Neural cell (in vitro differentiated cells): ENCODE data around the gene SLC6A3.

Experiments used
- CTCF ChIP-seq: fragments of 450-650 bp; IDR thresholded peaks from 2 replicates; pipeline ENCODE4 v1.5.1; 2014; ENCODE audit warnings: antibody characterized with exemption, mild to moderate bottlenecking, moderate library complexity; ENCODE audit not compliant: poor library complexity, severe bottlenecking
- EP300 ChIP-seq: fragments of 450-650 bp; conservative IDR thresholded peaks from 2 replicates; pipeline ENCODE4 v1.6.1; 2014; ENCODE audit warnings: antibody characterized with exemption, mild to moderate bottlenecking, moderate library complexity; ENCODE audit not compliant: poor library complexity, severe bottlenecking
- EZH2 ChIP-seq: fragments of 200-600, 300-800 bp; shearing (Covaris generic), sonication (generic); IDR thresholded peaks from 2 replicates; pipeline ENCODE4 v1.6.1; 2014; ENCODE audit warnings: antibody characterized with exemption, low read length, borderline replicate concordance, mild to moderate bottlenecking; ENCODE audit not compliant: insufficient read depth, poor library complexity, severe bottlenecking
- MXI1 ChIP-seq: fragments of 450-650 bp; conservative IDR thresholded peaks from 2 replicates; pipeline ENCODE4 v1.6.1; 2014; ENCODE audit warnings: antibody characterized with exemption, mild to moderate bottlenecking; ENCODE audit not compliant: poor library complexity, severe bottlenecking
- POLR2AphosphoS5 ChIP-seq: IDR thresholded peaks from 2 replicates; pipeline ENCODE4 v1.6.1; 2012
- RAD21 ChIP-seq: fragments of 450-650 bp; conservative IDR thresholded peaks from 2 replicates; pipeline ENCODE4 v1.6.1; 2014; ENCODE audit warnings: antibody characterized with exemption, mild to moderate bottlenecking, moderate library complexity
- REST ChIP-seq: IDR thresholded peaks from 2 replicates; pipeline ENCODE4 v1.6.1; 2012; ENCODE audit warnings: borderline replicate concordance
- SMC3 ChIP-seq: fragments of 450-650 bp; conservative IDR thresholded peaks from 2 replicates; pipeline ENCODE4 v1.6.1; 2014; ENCODE audit warnings: antibody characterized with exemption, mild to moderate bottlenecking, moderate library complexity; ENCODE audit not compliant: poor library complexity
- TAF1 ChIP-seq: IDR thresholded peaks from 2 replicates; pipeline ENCODE4 v1.6.1; 2012; ENCODE audit warnings: low read depth

- TF ChIP-seq CTCF (no peak), REST (no peak), MXI1 (no peak), EP300 (no peak), EZH2 (no peak), TAF1 (no peak), RAD21 (no peak), POLR2AphosphoS5 (no peak), SMC3 (no peak)
Observed at GRCh38 chr5:1416856-1417469, 28.3 kb downstream of the SLC6A3 start.
